HepG2 (cell line): ENCODE results near the gene SYCP2. TPM values are rescaled to one million over a fixed set of nuclear protein-coding genes. Genes with fewer than 3 reads are reported as not detected.

Source experiments
- ATAC-seq: fragments of 200-7000 bp; cut with Tn5 transposase; 3 replicates; pipeline ENCODE4 v1.9.1; 2020; ENCODE audit warnings: mild to moderate bottlenecking, moderate library complexity
- BruUV-seq: library from RNA; stranded (reverse); fragments of 400-500 nt; replicated peaks from 2 replicates; lab custom pipeline; 2021; lab: Mats Ljungman, UMichigan
- CTCF ChIA-PET: fragments of 300-600 bp; formaldehyde crosslinking; extraction: SDS; loops from one replicate; lab custom pipeline; 2021; ENCODE audit warnings: low total read pairs, inconsistent platforms, low intra/inter-chr PET ratio; lab: Yijun Ruan, JAX
- POLR2A ChIA-PET: fragments of 350-600 bp; sonication (Branson Sonifier 250); formaldehyde crosslinking; loops from one replicate; lab custom pipeline; 2020; ENCODE audit warnings: antibody characterized with exemption, inconsistent platforms; lab: Yijun Ruan, JAX
- DNase-seq: peaks from one replicate; pipeline ENCODE4 v3.0.0-alpha.2; 2015; ENCODE audit warnings: low spot score
- FAIRE-seq: peaks from 3 replicates; lab custom pipeline; 2011; peaks lifted over from hg19 to GRCh38; lab: Jason Lieb, UNC
- H2AFZ ChIP-seq: one replicate; pipeline ENCODE4 v1.6.1; 2011; ENCODE audit warnings: low read length, inconsistent platforms
- H3K27ac ChIP-seq: fragments of 300-600 bp; 3 replicates; pipeline ENCODE4 v1.8.0; 2011; ENCODE audit warnings: mixed run types, mild to moderate bottlenecking, mixed read lengths, low read length, inconsistent platforms; ENCODE audit not compliant: insufficient read depth; ENCODE audit errors: extremely low read length
- H3K27me3 ChIP-seq, 2 experiments: fragments of 200-600 bp in 1 of 2; 2 replicates in 1 of 2; 3 replicates in 1 of 2; pipeline versions ENCODE4 v1.6.0 to v1.8.0; 2011; ENCODE audit warnings: low read length in 2 of 2, mild to moderate bottlenecking in 2 of 2, moderate library complexity in 2 of 2, inconsistent platforms in 1 of 2; ENCODE audit not compliant: insufficient read depth in 2 of 2, control insufficient read depth in 1 of 2
- H3K36me3 ChIP-seq, 2 experiments: fragments of 200-600 bp in 1 of 2; replicated peaks in 1 of 2; 2 replicates in 1 of 2; 3 replicates in 1 of 2; pipeline versions ENCODE4 v1.5.1 to v1.8.0; 2011; ENCODE audit warnings: low read length in 2 of 2, inconsistent platforms in 1 of 2; ENCODE audit not compliant: insufficient read depth in 2 of 2, control insufficient read depth in 1 of 2
- H3K4me1 ChIP-seq: 2 replicates; pipeline ENCODE4 v1.5.1; 2012; ENCODE audit warnings: low read length, inconsistent platforms; ENCODE audit not compliant: insufficient read depth
- H3K4me2 ChIP-seq: 2 replicates; pipeline ENCODE4 v1.6.0; 2011; ENCODE audit warnings: low read depth, low read length, inconsistent platforms
- H3K4me3 ChIP-seq, 3 experiments: fragments of 200-600 bp in 1 of 3; sonication (generic), shearing (Covaris generic) in 1 of 3; replicated peaks in 1 of 3; 2 replicates each; pipeline ENCODE4 v1.5.1; 2011 to 2016; ENCODE audit warnings: low read length in 3 of 3, inconsistent platforms in 2 of 3, low read depth in 2 of 3, mild to moderate bottlenecking in 2 of 3, control low read depth in 1 of 3, mixed read lengths in 1 of 3; ENCODE audit not compliant: insufficient read depth in 1 of 3
- H3K79me2 ChIP-seq: one replicate; pipeline ENCODE4 v1.6.1; 2011; ENCODE audit warnings: low read length, inconsistent platforms; ENCODE audit not compliant: insufficient read depth
- H3K9ac ChIP-seq: 2 replicates; pipeline ENCODE4 v1.6.0; 2011; ENCODE audit warnings: mild to moderate bottlenecking, low read depth, low read length, inconsistent platforms; ENCODE audit not compliant: insufficient read depth
- H3K9me3 ChIP-seq: 2 replicates; pipeline ENCODE4 v1.5.1; 2012; ENCODE audit warnings: mild to moderate bottlenecking, low read length
- H4K20me1 ChIP-seq: 2 replicates; pipeline ENCODE4 v1.6.0; 2011; ENCODE audit warnings: inconsistent platforms, mild to moderate bottlenecking, low read length, moderate library complexity; ENCODE audit not compliant: insufficient read depth
- HOXA3 ChIP-seq: sonication (generic); formaldehyde crosslinking; IDR thresholded peaks from 2 replicates; pipeline ENCODE4 v1.5.0; 2020; ENCODE audit warnings: missing genetic modification reagents
- MAFG ChIP-seq: sonication (generic); formaldehyde crosslinking; IDR thresholded peaks from 2 replicates; pipeline ENCODE4 v1.5.1; 2020; ENCODE audit warnings: mild to moderate bottlenecking, missing genetic modification reagents
- PAXIP1 ChIP-seq: sonication (generic); formaldehyde crosslinking; conservative IDR thresholded peaks from 2 replicates; pipeline ENCODE4 v1.4.0; 2020; ENCODE audit warnings: mild to moderate bottlenecking, missing genetic modification reagents, moderate library complexity
- UBTF ChIP-seq: sonication (generic); formaldehyde crosslinking; IDR thresholded peaks from 2 replicates; pipeline ENCODE4 v1.4.0; 2020; ENCODE audit warnings: mild to moderate bottlenecking, missing genetic modification reagents
- ZEB1 ChIP-seq: IDR thresholded peaks from 2 replicates; pipeline ENCODE4 v1.6.1; 2012; ENCODE audit warnings: mild to moderate bottlenecking, low read depth, inconsistent platforms; ENCODE audit not compliant: insufficient replicate concordance
- ZNF251 ChIP-seq: sonication (generic); formaldehyde crosslinking; IDR thresholded peaks from 2 replicates; pipeline ENCODE4 v1.9.0; 2021; ENCODE audit warnings: mild to moderate bottlenecking, missing genetic modification reagents
- ZNF331 ChIP-seq: sonication (generic); formaldehyde crosslinking; IDR thresholded peaks from 2 replicates; pipeline ENCODE4 v1.4.0; 2020; ENCODE audit warnings: missing genetic modification reagents
- ZNF780A ChIP-seq: sonication (generic); formaldehyde crosslinking; IDR thresholded peaks from 2 replicates; pipeline ENCODE4 v1.8.0; 2022; ENCODE audit warnings: mild to moderate bottlenecking, missing genetic modification reagents, moderate library complexity
- WGBS: methylation state at CpG from one replicate; pipeline ENCODE4 v1.1.6; 2017; ENCODE audit warnings: low lambda C conversion rate; 5-methylcytosine and 5-hydroxymethylcytosine counted together
- in situ Hi-C: cut with HindIII; loops from 2 replicates; pipeline ENCODE4 v1.10.0; 2017; ENCODE audit warnings: low pct_unique_long_range_greater_than_20kb; ENCODE audit not compliant: extremely low pct_ligation_motif_present
- intact Hi-C: fragments of 100-400 bp; cut with micrococcal nuclease; formaldehyde crosslinking; loops from one replicate; pipeline ENCODE4 v1.10.0; 2022; ENCODE audit not compliant: unreplicated experiment
- polyA plus RNA-seq, 8 experiments: library from polyadenylated mRNA; depleted of rRNA in 3 of 8; stranded (reverse) in 7 of 8; unstranded in 1 of 8; fragments of >200 nt; fragmentation: Illumina TruSeq in 4 of 8; extraction: Trizol in 4 of 8; gene quantifications; 2 replicates each; pipeline versions ENCODE4 v1.2.1 to v1.2.3, GENCODE V29; 2011 to 2016; ENCODE audit warnings: low read depth in 4 of 8, missing spikeins in 1 of 8, mixed read lengths in 1 of 8; ENCODE audit not compliant: insufficient read depth in 1 of 8
- total RNA-seq, 5 experiments: library from RNA; depleted of rRNA; stranded (reverse); fragments of >200 nt; fragmentation: Illumina TruSeq; extraction: Trizol; gene quantifications; 2 replicates each; pipeline ENCODE4 v1.2.3, GENCODE V29; 2016; ENCODE audit warnings: low read depth in 1 of 5

Gene SYCP2
- total and polyA plus RNA-seq, 2 of the 13 experiments (the other 11 are each of a cell fraction or from before 2014, with no cell fraction given), result 0.07 to 0.24 TPM

- Histone ChIP-seq H3K4me2 (no peak overlapping the region), H3K4me1 (no peaks in the 10 kb centered on the region), H3K9ac (no peak overlapping the region), H3K27me3 (no peaks in the 10 kb centered on the region), H4K20me1 (no peaks in the 10 kb centered on the region), H3K79me2 (no peaks in the 10 kb centered on the region), H3K36me3 (no peaks in the 10 kb centered on the region), H3K27ac (no peak overlapping the region), H3K4me3 (no peak overlapping the region), H3K9me3 (no peaks in the 10 kb centered on the region), H2AFZ (no peak overlapping the region)
- BruUV-seq, result no TSS peak
- CTCF ChIA-PET, result no interaction called here
- no peak for TF ChIP-seq ZEB1
- TF ChIP-seq ZNF251 (CRISPR knock-in tag), result no peak
- no peak for TF ChIP-seq MAFG (CRISPR knock-in tag)
- no peak for TF ChIP-seq ZNF331 (CRISPR knock-in tag)
- no peak for TF ChIP-seq HOXA3 (CRISPR knock-in tag)
- TF ChIP-seq UBTF (CRISPR knock-in tag), result no peak
- no peak for TF ChIP-seq PAXIP1 (CRISPR knock-in tag)
- TF ChIP-seq ZNF780A (CRISPR knock-in tag), result no peak
- POLR2A ChIA-PET, result no interaction called here
- intact Hi-C loops (no loop called here), in situ Hi-C loops (no loop called here)
- DNase-seq, result no peak
- WGBS, result 11% methylated on average over 1 of the region's 1 CpG
- no peak for FAIRE-seq
- ATAC-seq, result no peak
These were observed 38.0 kb upstream of the SYCP2 start for GRCh38 chr20:59971428-59971827.
